GM23338 (cell line): ENCODE results near the gene CYSTM1.

Source experiments
- CREB1 ChIP-seq: fragments of 250-450 bp; sonication (Bioruptor Pico); IDR thresholded peaks from 2 replicates; pipeline ENCODE4 v1.5.0; 2020; ENCODE audit warnings: low read depth, mild to moderate bottlenecking, moderate library complexity
- ETS1 ChIP-seq: IDR thresholded peaks from 2 replicates; pipeline ENCODE4 v1.6.1; 2016; ENCODE audit warnings: antibody characterized with exemption
- EZH2 ChIP-seq: fragments of 200-600 bp; sonication (generic); IDR thresholded peaks from one replicate; pipeline ENCODE4 v1.8.0; 2017; ENCODE audit warnings: antibody characterized with exemption, mild to moderate bottlenecking, low read depth; ENCODE audit not compliant: unreplicated experiment
- EZH2phosphoT487 ChIP-seq: fragments of 200-600 bp; sonication (generic); IDR thresholded peaks from one replicate; pipeline ENCODE4 v1.8.1; 2018; ENCODE audit warnings: antibody characterized with exemption; ENCODE audit not compliant: unreplicated experiment
- NANOG ChIP-seq: IDR thresholded peaks from 2 replicates; pipeline ENCODE4 v1.6.1; 2016; ENCODE audit warnings: antibody characterized with exemption, borderline replicate concordance
- POLR2AphosphoS5 ChIP-seq: IDR thresholded peaks from 2 replicates; pipeline ENCODE4 v1.6.1; 2016; ENCODE audit warnings: antibody characterized with exemption, low read depth
- REST ChIP-seq: IDR thresholded peaks from one replicate; pipeline ENCODE4 v1.6.1; 2018; ENCODE audit warnings: antibody characterized with exemption; ENCODE audit not compliant: unreplicated experiment
- STAT1 ChIP-seq: IDR thresholded peaks from one replicate; pipeline ENCODE4 v1.6.1; 2016; ENCODE audit warnings: antibody characterized with exemption; ENCODE audit not compliant: unreplicated experiment
- ZNF114 ChIP-seq: fragments of 250-450 bp; sonication (Bioruptor Pico); IDR thresholded peaks from 2 replicates; pipeline ENCODE4 v1.5.0; 2020; ENCODE audit warnings: mild to moderate bottlenecking, moderate library complexity
- ZNF462 ChIP-seq: fragments of 250-450 bp; sonication (Bioruptor Pico); IDR thresholded peaks from 2 replicates; pipeline ENCODE4 v1.5.0; 2020; ENCODE audit warnings: mild to moderate bottlenecking, moderate library complexity
- TF ChIP-seq, protein P1 (sequence below), 2 experiments: fragments of 200-600 bp in 1 of 2; sonication (generic) in 1 of 2; conservative IDR thresholded peaks; 2 replicates each; pipeline versions ENCODE4 v1.5.1 to v1.6.1; 2016 to 2017; ENCODE audit warnings: antibody characterized with exemption in 2 of 2, low read depth in 2 of 2, mild to moderate bottlenecking in 2 of 2, moderate library complexity in 1 of 2

DNA sequence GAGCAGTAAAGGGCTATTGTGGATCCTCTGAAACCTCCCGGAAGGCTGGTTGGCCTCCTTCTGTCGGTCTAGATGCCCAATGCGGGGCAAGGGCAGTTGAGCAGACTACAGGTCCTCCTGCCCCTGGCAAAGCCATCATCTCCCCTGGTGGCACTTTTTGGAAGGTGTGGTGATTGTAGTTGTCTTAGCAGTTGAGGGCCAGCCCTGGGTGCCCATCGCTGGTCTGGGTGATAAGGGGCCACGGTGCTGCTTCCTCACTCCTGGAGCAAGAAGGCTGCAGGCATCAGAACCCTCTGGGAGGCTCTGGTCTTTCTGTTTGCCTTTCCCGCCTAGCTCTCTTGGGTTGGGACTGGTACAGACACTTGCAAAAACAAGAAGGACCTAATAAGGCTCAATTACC lies 63.8 kb downstream of the CYSTM1 start:
- TF ChIP-seq, protein P1, sequence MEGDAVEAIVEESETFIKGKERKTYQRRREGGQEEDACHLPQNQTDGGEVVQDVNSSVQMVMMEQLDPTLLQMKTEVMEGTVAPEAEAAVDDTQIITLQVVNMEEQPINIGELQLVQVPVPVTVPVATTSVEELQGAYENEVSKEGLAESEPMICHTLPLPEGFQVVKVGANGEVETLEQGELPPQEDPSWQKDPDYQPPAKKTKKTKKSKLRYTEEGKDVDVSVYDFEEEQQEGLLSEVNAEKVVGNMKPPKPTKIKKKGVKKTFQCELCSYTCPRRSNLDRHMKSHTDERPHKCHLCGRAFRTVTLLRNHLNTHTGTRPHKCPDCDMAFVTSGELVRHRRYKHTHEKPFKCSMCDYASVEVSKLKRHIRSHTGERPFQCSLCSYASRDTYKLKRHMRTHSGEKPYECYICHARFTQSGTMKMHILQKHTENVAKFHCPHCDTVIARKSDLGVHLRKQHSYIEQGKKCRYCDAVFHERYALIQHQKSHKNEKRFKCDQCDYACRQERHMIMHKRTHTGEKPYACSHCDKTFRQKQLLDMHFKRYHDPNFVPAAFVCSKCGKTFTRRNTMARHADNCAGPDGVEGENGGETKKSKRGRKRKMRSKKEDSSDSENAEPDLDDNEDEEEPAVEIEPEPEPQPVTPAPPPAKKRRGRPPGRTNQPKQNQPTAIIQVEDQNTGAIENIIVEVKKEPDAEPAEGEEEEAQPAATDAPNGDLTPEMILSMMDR (conservative IDR thresholded peaks at IDR 0.05; ENCODE audit: low read depth in 2 of 2), result no peak
- TF ChIP-seq EZH2 (no peak), EZH2phosphoT487 (no peak), REST (no peak), STAT1 (no peak), POLR2AphosphoS5 (no peak), CREB1 (no peak), ZNF114 (no peak), ZNF462 (CRISPR knock-in tag) (no peak), NANOG (no peak), ETS1 (no peak)
